ENCODE data around the gene CERS6. TPM values are rescaled to one million over a fixed set of nuclear protein-coding genes. Genes with fewer than 3 reads are reported as not detected.

CERS6 gene
- total and polyA plus RNA-seq, 4 donors, result 4.2 to 20.4 (median 10.1) TPM

GRCh38 chr2:168772704-168773103 lies 316.6 kb downstream of the CERS6 start:
- Histone ChIP-seq H3K9me3 (ENCODE audit: control insufficient read depth in 4 of 4, low read length in 3 of 4) (no peaks in the 10 kb centered on the region), H3K4me3 (ENCODE audit: low read depth in 1 of 3, low read length in 3 of 3) (no peak overlapping the region), H3K27ac (ENCODE audit: low read depth in 1 of 2, low read length in 2 of 2) (no peak overlapping the region), H3K9ac (ENCODE audit: low read depth in 1 of 2, low read length in 2 of 2) (no peak overlapping the region), H3K36me3 (ENCODE audit: control insufficient read depth in 4 of 4, insufficient read depth in 3 of 4, low read depth in 1 of 4, low read length in 3 of 4) (peaks cover 0 to 7% (median 0%) of the 10 kb centered on the region in 4 donors), H3K27me3 (ENCODE audit: control insufficient read depth in 4 of 4, insufficient read depth in 4 of 4, low read length in 3 of 4) (no peaks in the 10 kb centered on the region), H3K4me1 (ENCODE audit: control insufficient read depth in 4 of 4, insufficient read depth in 4 of 4, low read length in 3 of 4) (peaks cover 0 to 4% (median 2%) of the 10 kb centered on the region in 4 donors)
- WGBS, result 99% methylated on average over 1 of the region's 1 CpG
- DNase-seq (ENCODE audit: low spot score), result no peak
- TF ChIP-seq HNF4A (conservative IDR thresholded peaks at IDR 0.05) (peak; percentile 61 to 84), NR2F2 (IDR thresholded peaks at IDR 0.05) (no peak), RAD21 (IDR thresholded peaks at IDR 0.05) (peak in 1 of 2 donors; percentile 14), GABPA (IDR thresholded peaks at IDR 0.05 in 1 of 2, conservative IDR thresholded peaks at IDR 0.05 in 1 of 2) (no peak), FOXA2 (IDR thresholded peaks at IDR 0.05) (peak; percentile 26), RXRA (IDR thresholded peaks at IDR 0.05) (peak; percentile 39 to 68), EGR1 (IDR thresholded peaks at IDR 0.05; ENCODE audit: low read depth in 2 of 2) (peak in 1 of 2 donors; percentile 38), YY1 (IDR thresholded peaks at IDR 0.05) (peak; percentile 85), REST (IDR thresholded peaks at IDR 0.05) (peak; percentile 33), MAX (IDR thresholded peaks at IDR 0.05) (no peak), JUND (IDR thresholded peaks at IDR 0.05) (peak in 1 of 2 donors; percentile 29)

GRCh38 chr2:168773128-168773527 lies 317.1 kb downstream of the CERS6 start:
- 87% methylated on average over 2 of the region's 2 CpGs for WGBS
- Histone ChIP-seq H3K27me3 (ENCODE audit: control insufficient read depth in 4 of 4, insufficient read depth in 4 of 4, low read length in 3 of 4) (no peaks in the 10 kb centered on the region), H3K4me1 (ENCODE audit: control insufficient read depth in 4 of 4, insufficient read depth in 4 of 4, low read length in 3 of 4) (peaks cover 0 to 4% (median 2%) of the 10 kb centered on the region in 4 donors), H3K9ac (ENCODE audit: low read depth in 1 of 2, low read length in 2 of 2) (no peak overlapping the region), H3K27ac (ENCODE audit: low read depth in 1 of 2, low read length in 2 of 2) (no peak overlapping the region), H3K36me3 (ENCODE audit: control insufficient read depth in 4 of 4, insufficient read depth in 3 of 4, low read depth in 1 of 4, low read length in 3 of 4) (peaks cover 0 to 7% (median 0%) of the 10 kb centered on the region in 4 donors), H3K4me3 (ENCODE audit: low read depth in 1 of 3, low read length in 3 of 3) (no peak overlapping the region), H3K9me3 (ENCODE audit: control insufficient read depth in 4 of 4, low read length in 3 of 4) (no peaks in the 10 kb centered on the region)
- DNase-seq (ENCODE audit: low spot score), result no peak
- TF ChIP-seq HNF4A (conservative IDR thresholded peaks at IDR 0.05), result no peak
- TF ChIP-seq ZBTB33 (IDR thresholded peaks at IDR 0.05), result no peak
- no peak for TF ChIP-seq JUND (IDR thresholded peaks at IDR 0.05)
- TF ChIP-seq FOXA2 (IDR thresholded peaks at IDR 0.05), result no peak
- no peak for TF ChIP-seq CTCF (IDR thresholded peaks at IDR 0.05; ENCODE audit: low read depth, low read length, missing input control)
- no peak for TF ChIP-seq REST (IDR thresholded peaks at IDR 0.05)

Measured in liver (tissue), 9 donors.